NCI-H146 treated with DMSO at 0.1 percent for 48 hours (cell line): Measurements from ENCODE around the gene CIAO3.
"Not testable (repeated sequence)": the region's sequence is repeated elsewhere in the genome, so short reads cannot be mapped to it uniquely, and the experiment has no call there.

Source experiments
- DNase-seq: peaks from one replicate; lab custom pipeline; 2025; ENCODE audit not compliant: unreplicated experiment; lab: John Stamatoyannopoulos, UW

Gene CIAO3

DNA sequence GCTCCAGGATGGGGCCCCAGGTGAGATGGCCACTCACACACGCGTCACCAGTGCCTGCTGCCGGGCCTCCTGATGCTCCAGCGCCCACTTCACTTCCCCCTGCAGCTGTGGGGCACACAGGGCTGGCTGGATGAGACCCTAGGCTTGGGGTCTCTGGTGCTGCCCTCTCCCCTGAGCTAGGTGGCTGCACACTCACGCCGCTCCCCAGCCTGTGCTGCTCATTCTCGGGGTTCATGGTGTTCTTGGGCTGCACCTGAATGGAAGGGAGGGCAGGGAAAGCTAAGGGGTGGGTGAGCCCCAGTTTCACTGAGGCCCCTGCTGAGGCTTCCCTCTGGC lies 15.8 kb downstream of the CIAO3 start:
- no peak for DNase-seq

DNA sequence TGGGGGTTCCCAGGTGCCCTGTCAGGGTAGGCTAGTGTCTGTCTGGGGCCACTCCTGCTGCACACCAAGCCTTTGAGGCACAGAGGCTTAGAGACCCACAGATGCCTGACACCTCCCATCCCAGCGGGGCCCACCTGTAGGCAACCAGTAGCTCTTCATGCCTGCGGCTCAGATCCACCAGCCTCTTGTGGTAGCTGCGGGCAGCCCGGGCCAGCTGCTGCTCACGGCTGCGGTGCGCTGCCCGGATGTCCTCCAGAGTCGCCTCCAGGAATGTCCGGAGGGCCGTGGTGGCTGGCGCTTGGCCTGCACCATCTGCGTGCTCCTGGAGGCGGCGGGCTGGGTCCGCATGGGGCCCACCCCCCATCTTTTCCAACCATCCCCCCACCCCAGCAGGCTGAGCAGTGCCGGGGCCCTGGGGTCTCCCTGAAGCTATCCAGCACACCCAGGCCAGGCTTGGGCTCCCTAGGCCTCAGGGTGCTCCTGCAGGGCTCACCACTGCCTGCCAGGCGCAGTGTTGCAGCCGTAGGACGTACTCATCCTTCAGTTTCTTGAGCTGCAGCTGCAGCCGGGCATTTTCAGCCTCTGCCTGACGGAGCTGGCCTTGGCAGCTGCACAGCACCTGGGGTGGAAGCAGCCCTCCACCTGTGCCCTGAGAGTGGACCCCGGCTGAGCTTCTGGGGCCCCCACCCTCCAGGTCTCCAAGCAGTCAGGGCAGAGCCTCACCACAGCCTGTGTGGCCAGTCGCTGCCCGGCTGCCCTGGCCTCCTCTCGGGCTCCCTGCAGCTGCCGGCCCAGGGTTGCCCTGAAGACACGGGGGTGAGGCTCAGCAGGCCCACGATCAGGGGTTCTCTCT lies 16.4 kb downstream of the CIAO3 start:
- DNase-seq = no peak

DNA sequence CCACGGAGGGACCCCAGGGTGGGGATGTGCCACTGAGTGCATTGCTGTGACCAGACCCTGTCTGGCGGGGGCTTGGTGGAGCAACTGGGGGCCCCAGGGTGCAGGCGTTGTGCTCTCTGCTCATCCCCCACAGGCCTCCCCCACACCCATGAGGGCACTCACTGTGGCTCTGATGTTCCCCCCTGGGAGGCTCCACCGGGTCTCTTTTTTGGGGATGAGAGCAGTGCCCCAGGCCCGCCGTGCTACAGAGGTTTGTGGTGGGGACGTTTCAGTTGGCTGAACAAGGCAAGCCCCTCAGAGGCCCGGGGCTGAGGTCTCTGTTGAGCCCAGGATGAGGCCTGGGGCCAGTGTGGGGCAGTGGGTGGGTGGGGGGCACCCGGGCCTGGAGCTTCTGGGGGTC lies 17.1 kb downstream of the CIAO3 start:
- no peak for DNase-seq

DNA sequence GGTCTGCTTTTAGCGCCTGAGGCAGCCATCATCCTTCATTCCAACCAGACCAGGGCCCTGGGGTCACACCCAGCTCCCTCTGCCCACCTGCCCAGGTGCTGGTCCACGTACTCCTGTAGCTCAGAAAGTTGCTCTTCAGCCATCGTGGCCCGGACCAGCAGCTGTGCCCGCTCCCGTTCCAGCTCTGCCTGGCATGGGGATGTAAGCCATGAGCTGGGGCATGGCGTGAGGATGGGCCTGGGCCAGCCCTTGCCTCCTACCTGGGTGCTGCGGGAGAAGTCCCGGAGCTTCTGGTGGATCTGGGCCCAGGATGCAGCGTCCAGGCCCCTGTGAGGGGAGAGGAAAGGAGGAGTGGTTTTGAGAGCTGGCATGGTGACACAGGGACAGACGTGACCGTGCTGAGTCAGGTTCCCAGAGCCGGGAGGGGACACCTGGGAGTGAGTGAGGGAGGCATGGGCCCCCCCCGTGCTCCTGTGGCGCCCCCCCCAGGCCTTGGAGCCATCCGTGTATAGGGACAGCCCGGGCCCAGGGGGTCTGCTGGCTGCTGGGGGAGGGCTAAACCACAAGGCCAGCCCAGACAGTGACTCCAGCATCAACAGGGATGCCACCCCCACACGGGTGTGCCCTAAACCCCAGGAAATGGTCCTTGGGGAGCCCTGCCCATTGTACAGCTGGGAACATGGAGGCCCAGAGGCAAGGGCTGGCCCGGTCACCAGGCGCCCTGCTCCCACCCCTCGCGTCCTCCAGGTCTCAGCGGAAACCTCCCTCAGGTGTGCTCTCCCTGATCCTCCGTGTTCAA lies 17.8 kb downstream of the CIAO3 start:
- DNase-seq = no peak

DNA sequence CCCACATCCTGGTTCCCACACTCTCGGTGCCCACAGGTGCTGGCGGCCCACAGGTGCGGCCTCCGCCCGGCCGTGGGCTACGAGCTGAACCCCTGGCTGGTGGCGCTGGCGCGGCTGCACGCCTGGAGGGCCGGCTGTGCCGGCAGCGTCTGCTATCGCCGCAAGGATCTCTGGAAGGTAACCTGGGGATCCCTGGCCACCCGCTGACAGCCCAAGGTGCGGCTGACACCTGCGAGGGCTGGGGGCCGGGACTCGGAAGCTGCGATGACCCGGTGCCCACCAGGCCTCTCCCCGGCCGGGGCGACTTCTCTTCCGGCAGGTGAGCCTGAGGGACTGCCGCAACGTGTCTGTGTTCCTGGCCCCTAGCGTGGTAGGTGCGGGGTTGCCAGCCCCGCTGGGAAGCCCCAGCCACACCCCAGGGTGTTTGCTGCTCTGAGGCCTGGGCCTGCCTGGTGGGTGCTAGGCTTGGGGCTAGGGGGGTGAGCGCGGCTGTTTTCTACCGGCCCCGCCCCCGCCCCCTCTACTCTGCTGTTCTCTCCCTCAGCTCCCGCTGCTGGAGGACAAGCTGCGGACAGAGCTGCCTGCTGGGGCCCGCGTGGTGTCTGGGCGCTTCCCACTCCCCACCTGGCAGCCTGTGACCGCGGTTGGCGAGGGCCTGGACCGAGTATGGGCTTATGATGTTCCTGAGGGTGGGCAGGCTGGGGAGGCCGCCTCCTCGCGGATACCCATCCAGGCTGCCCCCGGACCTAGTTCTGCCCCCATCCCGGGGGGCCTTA lies 18.8 kb downstream of the CIAO3 start:
- no peak for DNase-seq

DNA sequence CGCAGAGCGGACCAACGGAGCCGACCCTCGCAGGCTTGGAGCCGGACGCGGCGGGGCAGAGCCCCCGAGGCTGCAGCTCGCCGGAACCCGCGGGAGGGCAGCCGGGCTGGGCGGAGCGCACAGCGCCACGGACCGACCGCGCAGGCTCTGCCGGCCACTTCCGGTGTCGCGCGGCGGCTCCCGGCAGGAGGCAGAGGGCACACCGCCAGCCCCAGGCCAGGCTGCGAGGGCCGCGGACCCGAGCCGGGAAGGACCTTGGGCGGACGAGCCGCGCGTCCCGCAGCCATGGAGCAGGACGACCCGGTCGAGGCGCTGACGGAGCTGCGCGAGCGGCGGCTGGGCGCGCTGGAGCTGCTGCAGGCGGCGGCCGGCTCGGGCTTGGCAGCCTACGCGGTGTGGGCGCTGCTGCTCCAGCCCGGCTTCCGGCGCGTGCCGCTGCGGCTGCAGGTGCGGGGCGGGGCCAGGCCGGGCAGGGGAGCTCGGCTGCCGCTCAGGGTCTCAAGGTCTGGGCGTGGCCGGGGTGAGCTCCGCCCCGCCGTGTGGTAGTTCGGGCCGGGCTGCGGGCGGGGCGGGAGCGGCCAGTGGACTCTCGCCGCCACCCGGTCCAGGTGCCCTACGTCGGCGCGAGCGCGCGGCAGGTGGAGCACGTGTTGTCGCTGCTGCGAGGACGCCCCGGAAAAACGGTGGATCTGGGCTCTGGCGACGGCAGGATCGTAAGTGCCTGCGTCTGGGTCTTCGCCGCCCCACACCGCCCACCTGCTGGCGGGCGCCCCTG lies 19.6 kb downstream of the CIAO3 start, which contains the start of gene ANTKMT:
Gene ANTKMT, plus strand, starts transcription at position 157 of the 775 bp plus-strand sequence. Its CDS starts 129 bp downstream, at position 286.
- peak; percentile 71 for DNase-seq

DNA sequence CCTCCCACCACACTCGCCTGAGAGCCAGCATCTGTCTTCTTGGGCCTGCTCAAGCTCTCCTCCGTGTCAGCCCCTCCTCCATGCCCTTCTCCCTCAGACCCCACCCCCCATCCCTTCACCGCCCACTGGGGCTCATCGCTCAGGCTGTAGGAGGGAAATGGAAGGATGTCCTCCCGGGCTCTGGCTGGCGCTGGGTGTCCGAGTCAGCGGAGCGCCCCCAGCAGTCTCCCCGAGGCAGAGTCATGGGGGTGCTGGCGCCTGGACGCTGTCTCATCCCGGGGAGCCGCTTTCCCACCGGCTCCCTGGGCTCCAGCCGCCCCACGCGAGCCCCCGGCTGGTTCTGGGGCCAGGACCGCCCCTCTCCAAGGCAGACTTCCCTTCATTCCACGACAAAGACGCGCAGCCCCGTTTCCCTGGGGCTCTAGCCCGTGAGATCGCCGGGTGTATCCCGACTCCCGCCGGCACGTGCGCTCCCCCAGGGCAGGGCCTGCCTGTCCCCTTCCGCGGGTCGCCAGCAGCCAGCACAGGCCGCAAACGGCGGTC lies 20.3 kb downstream of the CIAO3 start:
- peak; percentile 81 for DNase-seq

DNA sequence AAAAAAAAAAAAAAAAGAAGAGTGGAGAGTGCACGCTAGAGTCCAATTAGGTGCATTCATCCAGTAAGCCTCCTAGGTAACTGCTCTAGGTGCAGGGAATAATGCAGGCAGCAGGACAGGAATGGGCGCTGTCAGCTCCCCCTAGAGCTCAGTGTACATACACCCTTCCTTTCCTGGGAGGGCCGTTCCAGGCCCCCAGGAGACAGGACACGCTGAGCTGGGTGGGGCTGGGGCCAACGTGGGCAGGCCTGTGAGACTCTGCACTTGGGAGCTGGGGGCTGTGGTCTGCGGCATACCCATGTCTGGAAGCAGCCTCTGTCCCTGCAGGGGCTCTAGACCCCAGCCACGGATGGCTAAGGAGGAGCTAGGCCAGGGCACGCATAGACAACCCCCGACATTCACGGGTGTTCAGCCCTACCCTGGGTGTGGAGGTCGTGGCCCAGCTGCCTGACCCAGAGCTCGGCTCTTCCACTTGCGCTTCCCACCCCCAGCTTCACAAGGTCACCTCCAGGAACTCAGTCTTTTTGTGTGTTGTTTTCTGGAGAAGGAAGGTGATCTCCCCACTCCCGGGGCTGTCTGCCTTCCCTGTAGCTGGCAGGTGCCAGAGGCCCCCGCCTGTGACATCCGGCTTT lies 20.9 kb downstream of the CIAO3 start:
- peak; percentile 75 for DNase-seq

DNA sequence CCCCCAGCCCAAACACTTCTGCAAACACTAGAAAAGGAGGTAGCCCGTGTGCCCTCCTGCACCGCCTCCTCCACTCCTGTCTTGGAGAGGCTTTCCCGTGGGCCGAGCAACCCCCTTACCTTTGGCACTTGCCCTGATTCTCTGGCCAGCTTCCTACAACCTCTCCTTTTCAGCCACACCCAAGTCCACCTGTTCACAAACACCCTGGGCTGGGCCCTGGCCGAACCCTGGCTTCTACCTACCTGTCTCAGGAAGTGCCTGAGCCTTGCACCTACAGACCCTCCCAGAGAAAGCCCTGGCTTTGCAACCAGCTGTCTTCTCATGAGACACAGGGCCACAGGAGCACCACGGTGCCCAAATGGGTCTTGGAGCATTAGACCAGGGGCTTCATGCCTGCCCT lies 21.9 kb downstream of the CIAO3 start:
- no peak for DNase-seq

DNA sequence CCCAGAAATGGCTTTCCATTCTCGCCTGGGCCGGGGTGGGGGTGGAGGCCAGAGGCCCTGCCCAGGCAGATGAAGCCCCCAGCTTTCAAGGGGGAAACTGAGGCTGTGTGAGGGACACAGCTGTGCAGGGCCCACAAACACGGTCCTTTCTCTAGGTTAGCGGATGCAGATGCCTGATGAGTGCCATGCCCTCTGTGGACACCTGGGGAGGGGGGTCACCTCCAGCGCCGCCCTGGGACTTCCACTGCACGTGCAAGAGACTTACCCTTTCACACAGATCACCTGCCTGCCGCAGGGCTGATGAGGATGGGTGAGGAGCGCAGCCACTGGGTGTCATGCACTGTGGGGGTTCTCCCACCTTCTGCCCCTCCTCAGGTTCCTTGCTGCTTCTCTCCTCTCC lies 22.4 kb downstream of the CIAO3 start:
- no peak for DNase-seq

DNA sequence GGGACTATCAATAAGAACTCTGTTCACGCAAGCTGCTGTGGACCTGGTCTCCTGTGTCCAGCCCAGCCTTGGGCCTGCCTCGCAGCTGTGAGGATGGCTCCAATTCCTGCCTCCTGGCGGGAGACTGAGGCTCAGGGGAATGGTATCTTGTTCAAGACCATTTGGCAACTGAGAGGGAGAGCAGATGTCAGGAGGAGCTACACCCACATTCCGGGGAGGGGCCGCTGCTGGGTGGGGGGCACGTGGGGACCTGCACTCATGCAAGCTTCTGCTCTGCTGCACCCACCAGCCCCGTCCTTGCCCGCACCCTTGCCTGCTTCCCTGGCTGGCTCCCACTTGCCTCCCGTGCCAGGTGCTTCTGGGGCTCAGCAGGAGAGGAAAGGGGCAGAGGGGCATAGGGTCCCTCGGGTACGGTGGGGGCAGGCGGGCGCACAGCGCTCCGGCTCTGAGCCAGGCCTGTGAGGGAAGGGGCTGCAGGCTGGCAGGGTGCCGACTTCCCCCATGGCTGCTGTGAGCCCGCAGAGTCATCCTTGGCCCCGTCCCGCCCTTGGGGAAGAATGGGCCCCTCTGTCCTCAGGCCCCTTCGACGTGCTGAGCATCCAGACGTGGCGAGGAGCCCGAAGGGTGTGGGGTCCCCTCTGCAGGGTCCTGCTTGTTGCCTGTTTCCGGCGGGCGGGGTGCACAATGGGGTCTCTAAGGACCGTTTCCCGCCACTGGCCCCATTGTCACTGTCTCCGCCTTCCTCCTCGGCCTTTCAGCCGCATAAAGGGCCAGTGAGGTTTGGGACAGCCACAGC lies 23.1 kb downstream of the CIAO3 start:
- DNase-seq = no peak

DNA sequence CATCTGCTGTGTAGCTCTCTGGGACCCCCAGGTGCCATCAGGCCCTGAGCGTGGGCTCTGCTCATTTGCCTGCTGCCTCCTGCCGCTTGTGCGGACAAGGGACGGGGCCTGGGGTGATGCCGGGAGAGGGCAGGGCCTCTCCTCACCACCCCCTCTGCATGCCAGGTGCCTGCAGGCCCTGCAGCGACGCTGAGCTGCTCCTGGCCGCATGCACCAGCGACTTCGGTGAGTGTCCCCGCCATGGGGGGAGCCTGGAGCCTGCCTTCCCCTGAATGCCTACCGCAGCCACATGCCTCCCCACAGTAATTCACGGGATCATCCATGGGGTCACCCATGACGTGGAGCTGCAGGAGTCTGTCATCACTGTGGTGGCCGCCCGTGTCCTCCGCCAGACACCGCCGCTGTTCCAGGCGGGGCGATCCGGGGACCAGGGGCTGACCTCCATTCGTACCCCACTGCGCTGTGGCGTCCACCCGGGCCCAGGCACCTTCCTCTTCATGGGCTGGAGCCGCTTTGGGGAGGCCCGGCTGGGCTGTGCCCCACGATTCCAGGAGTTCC lies 23.9 kb downstream of the CIAO3 start:
- no peak for DNase-seq

DNA sequence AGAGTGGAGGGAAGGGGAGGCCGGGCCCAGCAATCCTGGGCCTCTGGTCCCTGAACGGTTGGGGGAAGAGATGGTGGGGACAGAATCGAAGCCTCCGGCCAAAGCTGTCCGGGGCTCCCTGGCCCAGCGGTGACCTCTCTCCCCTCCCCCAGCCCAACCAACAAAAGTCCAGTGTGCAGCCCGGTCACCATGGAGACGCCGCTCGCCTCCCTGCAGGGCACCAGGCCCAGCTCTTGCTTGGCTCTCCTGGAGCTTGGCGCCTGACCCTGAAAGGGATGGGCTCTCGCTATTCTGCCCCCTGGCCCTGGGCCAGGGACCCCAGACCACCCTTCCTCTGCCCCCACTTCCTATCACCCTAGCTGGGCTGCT lies 24.6 kb downstream of the CIAO3 start:
- peak; percentile 63 for DNase-seq

DNA sequence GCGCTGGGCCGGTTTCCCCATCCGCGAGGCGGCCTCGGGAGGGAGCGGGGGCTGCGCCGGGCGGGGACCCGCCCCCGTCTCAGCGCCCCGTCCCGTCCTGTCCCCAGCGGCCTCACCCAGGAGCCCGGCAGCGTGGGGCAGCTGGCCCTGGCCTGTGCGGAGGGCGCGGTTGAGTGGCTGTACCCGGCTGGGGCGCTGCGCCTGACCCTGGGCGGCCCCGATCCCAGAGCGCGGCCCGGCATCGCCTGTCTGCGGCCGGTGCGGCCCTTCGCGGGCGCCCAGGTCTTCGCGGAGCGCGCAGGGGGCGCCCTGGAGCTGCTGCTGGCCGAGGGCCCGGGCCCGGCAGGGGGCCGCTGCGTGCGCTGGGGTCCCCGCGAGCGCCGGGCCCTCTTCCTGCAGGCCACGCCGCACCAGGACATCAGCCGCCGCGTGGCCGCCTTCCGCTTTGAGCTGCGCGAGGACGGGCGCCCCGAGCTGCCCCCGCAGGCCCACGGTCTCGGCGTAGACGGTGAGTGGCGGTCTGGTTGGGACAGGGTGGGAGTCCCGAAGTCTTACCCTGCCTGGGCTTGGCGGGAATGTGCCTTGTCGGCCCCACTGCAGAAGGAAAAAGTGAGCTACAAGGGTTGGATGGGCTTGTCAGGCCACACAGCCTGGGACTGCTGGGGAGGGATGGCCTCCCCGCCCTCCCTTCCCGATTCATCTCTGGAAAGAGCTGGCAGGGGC lies 25.2 kb downstream of the CIAO3 start:
- no peak for DNase-seq

DNA sequence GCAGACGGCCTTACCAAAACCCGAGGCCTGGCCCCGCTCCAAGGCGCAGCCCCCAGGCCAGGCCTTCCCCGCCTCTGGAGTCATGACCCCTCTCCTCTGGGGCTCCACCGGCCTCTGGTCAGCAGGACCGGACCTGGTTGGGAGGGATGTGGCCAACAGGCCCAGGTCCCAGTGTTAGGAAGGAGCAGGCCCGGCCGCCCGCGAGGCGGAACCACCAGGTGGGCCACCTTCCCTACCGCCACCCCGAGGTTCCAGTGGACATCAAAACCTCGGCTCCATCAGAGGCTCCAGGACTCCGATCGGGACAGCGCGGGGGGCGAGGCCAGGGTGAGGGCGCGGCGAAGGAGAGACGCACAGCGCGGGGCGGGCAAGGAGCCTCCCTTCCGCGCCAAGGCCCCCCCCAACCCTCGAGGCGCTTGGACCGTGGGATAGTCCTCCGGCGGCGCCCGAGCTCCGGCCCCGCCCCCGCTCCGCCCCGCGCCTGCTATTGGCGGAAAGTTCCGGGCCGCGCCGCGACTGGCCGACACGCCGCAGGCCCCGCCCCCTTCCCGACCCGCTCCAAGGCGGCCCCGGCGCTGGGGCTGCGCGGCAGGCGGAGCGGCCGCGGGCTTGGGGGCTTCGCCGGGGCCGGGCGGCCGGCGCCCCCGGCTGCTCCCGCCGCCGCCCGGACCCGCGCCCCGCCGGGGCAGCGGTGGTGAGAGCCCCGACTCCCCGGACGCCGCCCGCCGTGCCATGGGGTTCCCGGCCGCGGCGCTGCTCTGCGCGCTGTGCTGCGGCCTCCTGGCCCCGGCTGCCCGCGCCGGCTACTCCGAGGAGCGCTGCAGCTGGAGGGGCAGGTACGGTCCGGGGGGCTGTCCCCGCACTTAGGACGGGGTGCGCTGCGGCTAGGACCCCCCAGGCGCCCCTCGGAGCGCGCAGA lies 26.0 kb downstream of the CIAO3 start, which contains the start of gene METRN:
Gene METRN, plus strand, starts transcription at position 561 of the 919 bp plus-strand sequence. Its CDS starts 172 bp downstream, at position 733.
- DNase-seq = peak; percentile 64

DNA sequence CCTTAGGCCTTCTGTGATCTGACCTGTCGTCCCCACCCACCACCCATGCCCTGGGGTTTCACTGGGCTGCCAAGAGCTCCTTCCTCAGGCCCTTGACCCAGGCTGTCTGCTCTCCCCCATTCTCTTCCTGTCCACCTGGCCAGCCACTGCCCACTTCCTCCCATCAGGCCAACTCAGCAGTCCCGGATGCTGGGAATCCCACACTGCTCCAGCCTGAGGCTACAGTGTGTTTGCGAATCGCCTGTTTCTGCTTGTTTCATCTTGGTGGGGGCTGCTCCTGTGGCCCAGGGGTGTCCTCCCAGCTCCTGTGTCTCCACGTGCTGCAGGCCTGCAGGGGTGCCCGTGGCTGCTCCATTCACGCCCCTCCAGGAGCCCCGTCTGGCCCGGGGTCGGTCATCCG lies 26.7 kb downstream of the CIAO3 start:
- no peak for DNase-seq

DNA sequence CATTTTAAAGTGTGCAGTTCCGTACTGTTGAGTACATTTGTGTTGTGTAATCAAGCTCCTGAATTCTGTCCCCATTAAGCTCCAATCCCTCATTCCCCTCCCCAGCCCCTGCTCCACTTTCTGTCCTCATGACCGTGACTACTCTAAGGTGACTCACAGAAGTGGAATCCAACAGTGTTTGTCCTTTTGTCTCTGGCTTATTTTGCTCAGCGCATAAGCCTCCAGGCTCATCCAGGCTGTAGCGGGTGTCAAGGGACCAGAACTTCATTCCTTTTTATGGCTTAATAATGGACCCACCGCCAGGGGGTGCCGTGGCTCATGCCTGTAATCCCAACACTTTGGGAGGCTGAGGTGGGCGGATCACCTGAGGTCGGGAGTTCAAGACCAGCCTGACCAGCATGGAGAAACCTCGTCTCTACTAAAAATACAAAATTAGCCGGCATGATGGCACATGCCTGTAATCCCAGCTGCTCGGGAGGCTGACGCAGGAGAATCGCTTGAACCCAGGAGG lies 28.0 kb downstream of the CIAO3 start:
- not testable (repeated sequence) for DNase-seq
